Measurements from ENCODE around the gene CAPN6.

The CAPN6 gene

GRCh38 chrX:111244235-111244750 is 26.0 kb downstream of the CAPN6 start:
- DNase-seq: peak in 2 of 42 donors; percentile 1 to 7
- intact Hi-C loops (cut with DNase I): no loop called here

GRCh38 chrX:111216293-111216801 is 53.9 kb downstream of the CAPN6 start:
- intact Hi-C loops (cut with DNase I): no loop called here

GRCh38 chrX:111207851-111208250 is 62.4 kb downstream of the CAPN6 start:
- intact Hi-C loops (cut with DNase I): no loop called here
- peak in 1 of 42 donors; percentile 2 for DNase-seq

More at GRCh38 chrX:111216293-111216801, 53.9 kb downstream of the CAPN6 start:
- no peak for DNase-seq

DNA sequence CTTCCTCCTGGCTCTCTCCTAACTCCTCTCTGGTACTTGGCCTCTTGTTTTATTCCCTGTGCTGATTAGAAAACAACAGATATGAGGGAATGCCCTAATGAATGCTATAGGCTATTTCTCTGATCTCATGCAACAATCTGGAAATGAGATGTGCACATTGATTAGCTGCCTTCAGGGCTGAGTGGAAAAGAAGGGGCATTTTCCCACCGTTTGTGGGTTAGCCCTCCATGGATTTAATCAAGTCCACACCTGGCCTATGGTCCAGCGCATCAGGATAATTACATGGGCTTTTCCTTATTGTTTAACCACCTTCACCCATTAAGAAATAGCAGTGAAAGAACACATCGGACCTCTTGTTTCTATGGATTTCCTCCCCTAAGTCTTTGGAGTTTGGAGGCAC is 70.0 kb downstream of the CAPN6 start:
- intact Hi-C loops (cut with DNase I): no loop called here

GRCh38 chrX:111199505-111199904 is 70.8 kb downstream of the CAPN6 start:
- DNase-seq: no peak
- intact Hi-C loops (cut with DNase I): no loop called here

More for the DNA sequence above, 70.0 kb downstream of the CAPN6 start:
- no peak for DNase-seq

Measured in head of caudate nucleus (tissue), 42 donors.